ENCODE data around the gene AHRR.

AHRR gene

DNA sequence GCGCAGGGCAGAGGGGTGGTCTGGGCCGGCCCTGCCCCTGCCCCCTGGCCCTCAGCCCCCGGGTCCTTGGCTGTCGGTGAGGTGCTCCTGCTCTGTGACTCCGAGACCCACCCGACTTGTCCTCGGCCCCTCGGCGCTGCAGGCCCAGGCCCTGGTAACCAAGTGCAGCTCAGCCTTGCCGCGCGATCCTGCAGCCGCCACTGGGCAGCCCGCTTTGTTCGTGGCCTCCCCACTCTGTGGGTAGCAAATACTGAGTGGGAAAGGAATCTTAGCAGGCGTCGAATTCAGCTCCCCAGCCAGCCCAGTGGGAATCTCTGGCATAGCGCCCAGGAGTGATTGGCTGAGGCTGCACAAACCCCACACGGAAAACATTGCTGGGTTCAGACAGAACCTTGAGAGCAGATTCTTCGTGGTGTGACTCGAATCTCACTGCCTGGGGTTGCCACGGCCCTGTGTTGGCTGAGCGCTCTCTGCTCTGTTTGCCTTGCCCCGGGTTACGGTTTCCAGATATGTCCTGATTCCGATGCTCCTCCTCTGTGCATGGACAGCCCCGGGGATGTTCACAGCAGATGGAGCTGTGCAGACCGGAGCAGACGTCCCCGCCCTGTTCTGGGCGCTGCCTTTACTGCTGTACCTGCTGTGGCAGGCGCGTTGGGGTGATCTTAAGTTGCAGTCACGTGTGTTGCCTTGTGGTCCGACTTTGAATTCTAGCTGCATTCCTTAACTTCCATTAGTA, 108.1 kb downstream of the AHRR start:
- no peak for DNase-seq (ENCODE audit: low read depth in 2 of 2)

DNA sequence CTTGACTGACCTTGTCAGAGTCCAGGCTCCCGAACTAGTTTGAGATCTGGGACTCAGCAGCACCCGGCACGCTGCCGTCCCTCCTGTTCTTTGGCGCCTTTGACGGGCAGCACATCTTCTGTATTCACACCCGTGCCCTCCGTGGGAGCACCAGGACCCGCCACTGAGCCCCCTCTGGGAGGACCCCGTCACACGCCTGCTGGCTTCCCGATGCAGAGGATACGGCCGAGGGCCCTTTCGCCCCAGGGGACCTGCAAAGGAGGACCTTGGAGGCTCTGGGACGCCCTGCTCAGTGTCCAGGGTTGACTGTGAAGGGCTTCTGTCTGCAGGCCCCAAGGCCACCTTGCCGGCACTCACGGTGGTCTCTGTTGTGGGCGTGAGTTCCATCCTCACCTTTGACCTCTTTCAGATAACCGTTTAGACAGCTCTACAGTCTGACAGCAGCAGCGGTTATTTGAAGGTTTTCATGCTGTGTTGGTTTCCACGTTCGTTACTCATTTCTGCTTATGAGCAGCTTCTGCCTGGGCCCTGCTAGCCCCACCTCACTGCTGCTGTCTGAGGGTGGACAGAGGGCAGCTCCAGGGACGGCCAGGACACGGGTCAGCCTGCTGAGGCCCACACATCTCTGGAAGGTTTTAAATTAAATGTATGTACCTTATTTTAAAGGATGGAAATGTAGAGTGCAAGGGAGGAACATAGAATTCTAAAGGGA, 108.9 kb downstream of the AHRR start:
- DNase-seq (ENCODE audit: low read depth in 2 of 2): no peak

DNA sequence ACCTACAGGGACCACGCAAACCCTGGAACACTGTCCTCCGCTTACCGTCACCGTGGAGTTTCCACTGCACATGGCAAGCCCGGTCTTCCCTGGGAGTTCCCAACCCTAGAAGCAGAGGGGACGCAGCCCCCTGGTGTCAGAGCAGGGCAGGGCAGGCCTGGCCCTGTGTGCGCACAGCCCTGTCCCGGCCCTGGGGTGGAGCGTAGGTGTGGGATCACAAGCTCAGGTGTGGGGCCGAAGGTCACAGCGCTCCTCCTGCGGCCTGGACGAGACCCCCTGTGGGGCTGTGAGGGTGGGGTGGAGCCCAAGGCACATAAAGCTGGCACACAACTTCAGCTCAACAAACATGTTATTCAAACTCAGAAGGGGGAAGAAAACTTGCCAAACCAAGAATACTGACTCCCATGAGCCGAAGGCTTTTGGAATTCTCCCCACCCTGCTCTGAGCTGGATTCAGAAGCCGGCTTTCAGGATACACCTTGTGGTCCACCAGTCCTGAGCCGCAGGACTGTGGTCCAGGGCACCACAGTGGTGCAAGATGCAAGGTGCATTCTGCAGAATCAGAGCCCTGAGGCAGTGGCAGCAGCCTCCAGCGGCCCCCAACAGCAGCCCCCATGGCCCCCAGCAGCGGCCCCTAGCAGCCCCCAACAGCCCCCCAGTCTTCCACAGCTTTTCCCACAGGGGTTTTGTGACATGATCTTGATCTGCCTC, 109.6 kb downstream of the AHRR start:
- DNase-seq (ENCODE audit: low read depth in 2 of 2): no peak

DNA sequence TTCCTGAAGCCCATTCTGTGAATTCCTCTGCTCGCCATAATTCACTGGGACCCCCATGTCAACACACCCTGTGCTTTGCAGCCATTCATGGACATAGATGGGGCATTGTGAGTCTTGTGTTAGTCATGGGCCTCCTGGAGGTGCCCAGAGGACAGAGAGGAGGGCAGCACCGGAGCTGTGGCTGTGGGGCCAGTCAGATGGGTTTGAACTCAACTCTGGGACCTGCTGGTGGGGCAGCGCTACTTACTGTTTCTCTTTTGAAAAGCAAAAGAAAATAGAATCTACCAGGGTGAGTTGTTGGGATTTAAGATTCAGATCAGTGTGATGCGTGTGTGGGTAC, 110.2 kb downstream of the AHRR start:
- no peak for DNase-seq (ENCODE audit: low read depth in 2 of 2)

DNA sequence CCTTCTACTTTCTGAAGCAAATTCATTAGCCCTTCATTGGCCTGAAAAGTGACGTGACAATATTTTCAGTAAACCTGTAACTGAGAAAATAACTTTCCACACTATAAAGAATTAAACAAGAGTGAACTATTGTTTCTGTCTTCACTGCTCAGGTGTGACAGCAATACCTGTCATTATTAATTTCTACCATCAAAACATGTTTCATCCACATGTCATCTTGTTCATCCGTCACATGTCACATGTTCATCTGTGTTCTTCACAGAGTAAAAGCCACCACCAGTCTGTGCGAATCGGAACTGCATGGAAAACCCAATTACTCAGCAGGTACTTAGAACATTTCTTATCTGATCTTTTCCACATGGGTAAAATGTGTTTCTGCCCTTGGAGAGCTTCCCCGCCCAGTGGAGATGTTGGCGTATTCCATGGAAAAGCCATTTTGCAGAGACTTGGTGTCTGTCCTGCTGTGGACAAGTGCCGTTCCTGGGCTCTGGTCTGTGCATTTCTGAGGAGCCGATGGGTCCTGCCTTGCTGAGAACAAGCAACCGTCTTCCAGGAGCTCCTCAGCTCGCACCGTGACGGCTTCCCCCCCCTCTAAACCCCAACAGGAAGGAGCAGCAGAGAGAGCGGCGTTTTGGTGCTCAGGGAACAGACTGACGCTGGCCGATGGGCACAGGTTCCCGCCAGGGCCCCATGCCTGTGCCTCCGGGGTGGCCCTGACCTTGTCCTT, 110.8 kb downstream of the AHRR start:
- no peak for DNase-seq (ENCODE audit: low read depth in 2 of 2)

DNA sequence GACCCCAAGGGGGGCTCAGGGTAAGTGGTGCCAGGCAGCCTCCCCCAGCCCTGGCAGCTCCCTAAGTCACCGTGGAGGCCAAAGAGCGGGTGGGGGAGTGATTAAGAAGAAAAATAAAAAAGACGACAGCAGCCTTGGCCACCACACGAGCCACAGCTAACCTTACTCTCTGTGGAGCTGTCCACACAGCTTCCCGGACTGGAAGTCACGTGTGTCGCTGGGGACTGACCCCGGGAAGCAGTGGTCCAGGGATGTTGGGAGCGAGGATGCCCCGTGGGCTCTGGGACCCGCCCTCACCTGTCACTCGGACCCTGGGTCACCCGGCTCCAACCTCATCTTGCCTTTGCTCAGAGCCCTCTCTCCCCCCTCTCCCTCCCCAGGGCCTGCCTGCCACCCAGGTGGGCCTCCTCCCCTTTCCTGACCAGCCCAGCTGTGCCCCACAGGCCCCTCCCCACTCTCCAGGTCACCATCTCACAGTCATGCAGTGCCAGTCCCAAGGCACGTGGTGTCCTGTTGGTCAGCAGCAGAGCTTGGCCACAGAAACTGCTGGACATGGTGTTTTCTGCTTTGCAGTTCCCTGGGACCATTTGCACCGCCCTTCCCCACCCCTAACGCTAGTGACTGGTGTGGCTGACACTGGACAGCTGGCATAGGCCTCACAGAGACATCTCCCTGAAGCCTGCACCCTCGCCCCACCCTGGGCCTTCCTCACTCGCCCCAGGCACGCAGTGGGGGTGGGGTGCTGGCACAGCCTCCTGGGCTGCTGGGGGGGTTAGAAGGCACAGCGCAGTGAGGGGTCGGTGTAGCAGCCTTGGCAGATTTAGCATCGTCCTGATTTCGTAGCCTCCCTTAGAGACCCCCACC, 111.6 kb downstream of the AHRR start:
- DNase-seq (ENCODE audit: low read depth in 2 of 2): no peak

DNA sequence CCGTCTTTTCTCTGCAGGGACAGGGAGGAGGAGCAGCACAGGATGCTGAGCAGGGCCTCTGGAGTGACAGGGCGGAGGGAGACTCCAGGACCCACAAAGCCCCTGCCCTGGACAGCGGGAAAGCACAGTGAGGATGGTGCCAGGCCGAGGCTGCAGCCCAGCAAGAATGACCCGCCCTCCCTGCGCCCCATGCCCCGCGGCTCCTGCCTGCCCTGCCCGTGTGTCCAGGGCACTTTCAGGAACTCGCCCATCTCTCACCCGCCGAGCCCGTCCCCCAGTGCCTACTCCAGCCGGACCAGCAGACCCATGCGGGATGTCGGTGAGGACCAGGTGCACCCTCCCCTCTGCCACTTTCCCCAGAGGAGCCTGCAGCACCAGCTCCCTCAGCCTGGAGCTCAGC, 112.3 kb downstream of the AHRR start:
- no peak for DNase-seq (ENCODE audit: low read depth in 2 of 2)

DNA sequence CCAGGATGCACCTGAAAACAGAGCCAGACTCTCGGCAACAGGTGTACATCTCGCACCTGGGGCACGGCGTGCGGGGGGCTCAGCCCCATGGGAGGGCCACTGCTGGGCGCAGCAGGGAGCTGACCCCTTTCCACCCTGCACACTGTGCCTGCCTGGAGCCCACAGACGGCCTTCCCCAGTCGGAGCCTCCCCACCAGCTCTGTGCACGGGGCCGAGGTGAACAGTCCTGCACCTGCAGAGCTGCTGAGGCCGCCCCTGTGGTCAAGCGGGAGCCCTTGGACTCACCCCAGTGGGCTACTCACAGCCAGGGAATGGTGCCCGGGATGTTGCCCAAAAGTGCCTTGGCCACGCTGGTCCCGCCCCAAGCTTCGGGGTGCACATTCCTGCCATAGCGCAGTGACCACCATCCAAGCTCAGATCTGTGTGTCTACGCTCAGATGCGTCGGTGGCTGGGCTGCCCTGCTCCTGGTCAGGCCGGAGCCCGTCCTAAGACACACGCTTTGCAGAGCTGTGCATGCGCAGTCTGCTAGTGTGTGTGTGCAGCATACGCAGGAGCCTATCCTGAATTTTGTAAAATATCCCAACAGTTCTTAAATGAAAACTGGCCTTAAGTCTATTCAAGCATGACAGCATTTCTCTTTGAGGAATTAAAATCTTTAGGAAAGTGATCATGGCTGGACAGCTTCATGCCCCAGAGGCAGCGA, 113.1 kb downstream of the AHRR start:
- DNase-seq (ENCODE audit: low read depth in 2 of 2): no peak

DNA sequence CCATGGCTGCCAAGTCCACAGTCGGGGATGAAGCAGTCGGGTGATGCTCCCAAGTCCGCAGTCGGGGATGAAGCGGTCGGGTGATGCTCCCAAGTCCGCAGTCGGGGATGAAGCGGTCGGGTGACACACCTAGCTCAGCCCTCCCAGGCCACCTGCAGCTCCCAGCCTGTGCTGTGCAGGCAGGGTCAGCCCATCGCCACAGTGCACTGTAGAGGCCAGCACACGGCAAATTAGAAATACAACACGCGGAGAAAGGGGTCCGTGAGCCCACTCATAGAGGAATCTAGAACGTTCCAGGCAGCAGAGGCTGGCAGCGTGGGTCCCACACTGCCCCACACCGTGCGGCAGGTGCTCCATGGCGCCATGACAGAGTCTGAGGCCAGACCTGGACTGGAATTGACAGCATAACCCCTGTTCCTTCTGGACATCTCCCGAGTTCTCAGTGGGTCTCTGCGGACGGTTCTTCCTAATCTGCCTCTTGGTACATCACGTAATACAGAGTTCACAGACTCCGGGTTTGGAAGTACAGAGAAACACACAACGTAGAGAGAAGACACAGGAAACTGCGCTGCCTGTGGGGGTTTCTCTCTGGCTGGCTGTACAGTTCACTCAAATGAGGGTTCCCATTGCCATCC, 113.8 kb downstream of the AHRR start:
- DNase-seq (ENCODE audit: low read depth in 2 of 2): no peak

DNA sequence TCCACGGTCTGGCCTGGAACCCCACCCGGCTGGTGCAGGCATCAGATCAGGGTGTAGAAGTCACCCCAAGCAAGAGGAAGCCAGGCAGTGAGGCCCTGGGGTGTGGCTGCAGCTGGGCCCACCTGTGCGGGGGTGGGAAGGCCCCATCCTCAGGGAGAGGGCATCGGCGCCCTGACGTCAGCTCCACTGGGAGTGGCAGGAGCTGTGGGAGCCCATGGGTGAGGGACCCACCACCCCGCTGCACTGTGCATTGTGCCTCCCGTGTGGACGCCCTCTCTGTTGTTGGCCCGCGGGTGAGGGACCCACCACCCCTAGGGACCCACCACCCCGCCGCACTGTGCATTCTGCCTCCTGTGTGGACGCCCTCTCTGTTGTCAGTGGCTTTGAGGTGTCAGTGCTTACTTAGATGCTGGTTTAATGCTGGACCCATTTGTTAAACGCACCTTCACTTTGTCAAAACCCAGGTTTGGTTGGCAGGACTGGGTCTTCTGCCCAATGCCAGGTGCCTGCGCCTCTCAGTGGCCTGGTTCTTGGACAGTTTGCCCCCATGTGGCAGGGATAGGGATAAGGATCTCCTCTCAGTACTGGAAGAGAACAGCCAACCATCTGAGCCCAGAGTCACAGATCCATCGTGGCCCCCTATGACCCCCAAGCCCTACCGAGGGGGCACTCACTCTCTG, 114.6 kb downstream of the AHRR start:
- no peak for DNase-seq (ENCODE audit: low read depth in 2 of 2)

DNA sequence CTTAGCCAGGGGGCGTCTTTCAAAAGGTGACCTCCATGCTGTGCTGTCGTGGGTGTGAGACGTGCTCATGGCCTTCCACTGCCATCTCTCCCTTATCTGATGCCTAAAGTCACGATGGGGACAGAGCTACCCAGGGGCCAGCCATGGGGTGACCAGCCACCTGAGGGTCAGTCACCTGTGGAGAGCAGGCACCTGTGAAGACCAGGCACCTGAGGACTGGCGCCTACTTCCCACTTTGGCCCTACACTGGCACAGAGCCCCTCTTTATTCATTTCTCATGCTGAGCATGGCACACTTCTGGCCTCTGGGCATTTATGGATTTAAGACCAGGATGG, 115.1 kb downstream of the AHRR start:
- no peak for DNase-seq (ENCODE audit: low read depth in 2 of 2)

DNA sequence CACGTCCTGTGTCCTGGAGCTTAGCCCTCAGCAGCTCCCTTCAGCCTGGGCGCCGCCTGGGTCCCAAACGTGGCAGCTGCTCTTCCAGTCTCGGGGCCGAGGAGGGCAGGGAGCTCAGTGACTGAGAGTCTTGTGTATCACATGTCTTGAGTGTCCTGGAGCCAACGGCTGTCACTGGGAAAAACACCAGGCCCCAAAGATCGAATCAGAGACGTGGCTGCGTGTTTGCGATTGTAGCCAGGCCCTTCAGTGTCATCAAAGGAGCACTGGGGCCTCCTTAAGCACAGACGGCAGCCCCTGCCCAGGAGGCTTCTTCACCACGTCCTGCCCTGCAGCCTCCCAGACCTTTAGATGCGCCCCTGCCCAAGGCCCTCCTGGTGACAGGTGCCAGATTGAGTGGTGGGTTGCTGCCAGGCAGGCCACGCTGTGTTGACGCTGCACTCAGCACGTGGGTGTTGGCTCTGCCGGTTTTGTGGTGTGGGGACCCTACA, 115.8 kb downstream of the AHRR start:
- DNase-seq (ENCODE audit: low read depth in 2 of 2): no peak

DNA sequence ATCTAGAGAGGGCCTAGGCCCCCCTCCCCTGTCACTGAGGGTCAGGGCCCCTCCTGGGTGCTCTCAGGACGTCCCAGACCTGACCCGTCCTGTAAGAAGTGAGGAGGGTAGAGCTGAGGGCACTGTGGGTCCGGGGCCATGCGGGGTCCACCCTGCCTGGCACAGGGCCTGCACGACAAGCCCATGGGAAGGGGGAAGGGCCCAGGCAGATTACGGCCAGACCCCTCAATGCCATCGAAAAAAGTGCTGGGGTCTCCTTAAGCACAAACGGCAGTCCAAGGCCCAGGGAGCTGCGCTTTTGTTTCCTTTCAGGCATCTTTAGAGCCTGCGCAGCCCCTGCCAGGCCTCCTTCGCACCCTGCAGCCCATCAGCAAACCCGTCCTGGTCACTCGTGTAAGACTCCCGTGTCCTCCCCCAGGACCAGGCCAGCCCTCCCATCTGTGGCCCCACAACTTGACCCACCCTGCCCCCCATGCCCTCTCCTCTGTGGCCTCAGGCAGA, 117.0 kb downstream of the AHRR start:
- DNase-seq (ENCODE audit: low read depth in 2 of 2): no peak

DNA sequence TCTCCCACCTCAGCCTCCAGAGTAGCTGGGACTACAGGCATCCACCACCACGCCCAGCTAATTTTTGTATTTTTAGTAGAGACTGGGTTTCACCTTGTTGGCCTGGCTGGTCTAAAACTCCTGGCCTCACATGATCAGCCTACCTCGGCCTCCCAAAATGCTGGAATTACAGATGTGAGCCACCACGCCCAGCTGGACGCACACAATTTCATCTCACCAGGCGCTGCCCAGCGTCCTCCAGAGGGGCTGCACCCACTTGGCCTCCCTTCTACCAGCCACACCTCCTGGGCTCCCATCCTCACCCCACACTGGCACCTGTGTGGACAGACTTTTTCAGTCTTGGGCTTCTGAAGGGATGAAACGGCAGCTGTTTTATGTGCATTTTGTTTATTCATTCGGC, 117.7 kb downstream of the AHRR start:
- no peak for DNase-seq (ENCODE audit: low read depth in 2 of 2)

DNA sequence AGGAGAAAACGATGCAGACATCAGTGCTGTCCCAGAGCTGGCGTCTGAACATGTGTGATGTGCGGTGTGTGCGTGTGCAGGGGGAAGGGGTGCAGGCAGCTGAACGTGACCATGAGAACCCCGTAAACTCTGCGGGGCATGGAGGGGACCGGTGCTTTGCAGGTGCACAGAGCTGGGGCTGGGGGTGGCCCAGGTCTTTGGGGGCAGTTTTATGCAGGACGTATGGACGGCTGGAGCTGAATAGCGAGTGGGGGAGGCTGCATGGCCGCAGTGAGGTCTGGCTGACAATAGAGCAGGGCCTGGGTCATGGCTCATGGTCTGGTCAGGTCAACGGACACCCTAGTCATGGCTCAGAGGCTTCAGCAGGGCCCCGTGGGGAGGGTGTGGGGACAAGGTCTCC, 118.1 kb downstream of the AHRR start:
- DNase-seq (ENCODE audit: low read depth in 2 of 2): no peak

DNA sequence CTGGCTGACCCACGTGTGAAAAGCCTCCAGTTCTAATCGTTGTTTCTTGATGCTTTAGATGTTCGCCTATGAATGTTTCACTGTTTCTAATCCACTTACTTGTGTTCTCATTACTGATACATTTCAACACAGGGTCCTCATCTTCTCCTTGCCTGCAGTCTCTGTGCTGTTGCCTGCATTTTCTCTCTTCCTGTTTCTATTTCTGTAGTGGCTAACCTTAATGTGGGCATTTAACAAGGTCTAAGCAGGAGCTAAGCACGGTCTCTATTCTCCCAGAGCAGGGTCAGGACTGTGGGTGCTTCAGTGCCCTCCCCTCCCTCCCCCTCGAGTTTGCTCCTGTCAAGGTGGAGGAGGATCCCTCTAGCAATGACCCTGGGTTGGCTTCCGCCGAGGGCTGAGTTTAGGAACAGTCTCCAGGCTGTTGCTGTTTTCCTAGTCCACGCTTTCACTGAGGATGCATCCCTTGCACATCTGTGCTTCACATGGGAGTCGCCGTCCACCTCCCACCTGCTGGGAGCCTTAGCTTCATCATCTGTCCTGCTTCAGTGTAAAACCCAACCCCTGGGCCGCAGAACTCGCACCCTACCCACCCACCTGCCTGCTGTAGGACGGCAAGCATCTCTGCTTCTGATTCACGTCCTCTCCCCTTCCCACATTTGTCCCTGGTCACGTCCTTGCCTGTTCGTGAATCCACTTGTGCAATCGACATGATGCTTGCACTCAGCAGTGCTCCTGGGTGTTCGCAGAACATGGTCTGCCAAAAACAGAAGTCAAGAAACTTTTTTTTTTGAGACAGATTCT, 119.1 kb downstream of the AHRR start:
- no peak for DNase-seq (ENCODE audit: low read depth in 2 of 2)

DNA sequence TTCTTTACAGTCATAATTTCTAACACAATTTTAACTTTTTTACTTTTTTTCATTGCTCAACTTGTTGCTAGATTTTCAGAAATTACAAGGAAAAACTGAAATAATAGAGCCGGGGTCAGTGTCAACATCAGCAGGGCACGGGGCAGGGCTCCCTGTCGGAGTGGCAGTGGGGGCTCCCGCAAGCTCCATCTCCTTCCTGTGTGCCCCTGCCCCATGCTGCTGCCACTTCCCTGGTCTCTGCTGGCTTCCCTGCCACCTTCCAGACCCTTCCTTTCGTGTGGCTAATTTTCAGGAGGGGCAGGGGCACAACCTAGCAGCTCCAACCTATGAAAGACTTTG, 120.5 kb downstream of the AHRR start:
- no peak for DNase-seq (ENCODE audit: low read depth in 2 of 2)

DNA sequence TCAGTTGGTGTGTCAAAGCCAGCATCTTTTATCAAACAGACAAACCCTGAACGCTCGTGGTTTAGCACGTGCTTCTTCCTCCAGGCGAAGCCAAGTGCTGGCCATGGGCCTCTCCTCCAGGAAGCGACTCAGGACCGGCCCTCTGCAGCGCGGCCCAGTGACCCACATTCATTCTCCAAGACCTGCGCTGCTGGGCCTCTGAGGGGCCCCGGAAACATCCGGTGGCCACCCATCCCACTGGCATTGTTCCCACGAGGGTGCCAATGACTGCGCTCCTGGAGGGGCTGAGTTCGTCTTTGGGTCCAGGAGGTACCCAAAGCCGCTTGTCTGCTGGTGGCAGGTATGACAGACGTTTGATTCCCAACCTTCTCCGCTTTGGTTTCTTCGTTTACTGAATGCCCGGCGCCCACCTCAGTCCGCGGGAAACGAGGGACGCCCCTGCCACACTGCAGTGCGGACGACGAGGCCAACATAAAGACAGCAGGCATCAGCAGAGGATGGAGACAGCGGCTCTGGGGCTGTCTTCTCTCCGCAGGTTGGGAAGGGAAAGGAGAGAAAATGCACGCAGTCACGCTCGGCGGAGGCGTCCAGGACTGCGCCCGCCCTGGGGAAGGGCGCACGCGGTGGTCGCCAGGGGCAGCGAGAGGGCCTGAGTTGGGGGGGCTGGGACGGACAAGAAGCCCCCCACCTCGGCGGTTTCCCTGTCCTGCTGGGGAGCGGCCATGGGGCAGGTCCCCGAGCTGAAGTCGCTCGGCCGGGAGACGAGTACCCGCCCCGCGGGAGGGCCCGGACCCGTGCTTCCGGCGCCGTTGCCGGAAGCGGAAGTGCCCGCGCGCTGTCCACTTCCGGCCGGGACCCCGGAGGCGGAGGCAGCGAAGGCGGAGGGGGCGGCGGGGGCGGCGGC, 121.1 kb downstream of the AHRR start, which contains the start of gene EXOC3:
Gene EXOC3 (plus strand): TSS at position 842 of the 904 bp plus-strand sequence. CDS start 3,030 bp downstream, outside the sequence.
- peak; percentile 30 to 74 for DNase-seq (ENCODE audit: low read depth in 2 of 2)

Data from stimulated activated CD8-positive, alpha-beta memory T cell treated with anti-CD3 and anti-CD28 coated beads, Interleukin-7, amount 100 ng/mL, for 4 hours (primary cell).